GM19035 (cell line): Measurements from ENCODE around the gene WDR75.
"Not testable (repeated sequence)": the region's sequence is repeated elsewhere in the genome, so short reads cannot be mapped to it uniquely, and the experiment has no call there.

ENCODE experiments used
- ATAC-seq: cut with Tn5 transposase; IDR thresholded peaks from one replicate; pipeline ENCODE4 v1.9.1; 2021; ENCODE audit not compliant: unreplicated experiment

The WDR75 gene

GRCh38 chr2:189440947-189441708, at the start of gene WDR75:
Gene WDR75 (plus strand): TSS chr2:189441474. CDS start chr2:189441493, 19 bp downstream.
- peak; percentile 91 for ATAC-seq

- no peak for ATAC-seq
These were observed 47.7 kb upstream of the WDR75 start for GRCh38 chr2:189393440-189394111.

GRCh38 chr2:189394525-189394924, 46.7 kb upstream of the WDR75 start:
- no peak for ATAC-seq

GRCh38 chr2:189402932-189403331, 38.3 kb upstream of the WDR75 start:
- ATAC-seq, result no peak

GRCh38 chr2:189406586-189407233, 34.6 kb upstream of the WDR75 start:
- ATAC-seq, result no peak

GRCh38 chr2:189407281-189408209, 33.7 kb upstream of the WDR75 start:
- ATAC-seq, result no peak

GRCh38 chr2:189408294-189408693, 33.0 kb upstream of the WDR75 start:
- ATAC-seq, result no peak

GRCh38 chr2:189409131-189409530, 32.1 kb upstream of the WDR75 start:
- ATAC-seq, result no peak

GRCh38 chr2:189409647-189410046, 31.6 kb upstream of the WDR75 start:
- no peak for ATAC-seq

GRCh38 chr2:189411860-189412259, 29.4 kb upstream of the WDR75 start:
- ATAC-seq, result no peak

GRCh38 chr2:189412330-189412953, 28.8 kb upstream of the WDR75 start:
- peak; percentile 80 for ATAC-seq

- no peak for ATAC-seq
These were observed 28.0 kb upstream of the WDR75 start for GRCh38 chr2:189413249-189413648.

- ATAC-seq, result no peak
These were observed 19.6 kb upstream of the WDR75 start for GRCh38 chr2:189421644-189422043.

- no peak for ATAC-seq
These were observed 16.3 kb upstream of the WDR75 start for GRCh38 chr2:189424961-189425360.

GRCh38 chr2:189425676-189426075, 15.6 kb upstream of the WDR75 start:
- ATAC-seq, result no peak

- no peak for ATAC-seq
These were observed 14.4 kb upstream of the WDR75 start for GRCh38 chr2:189426886-189427285.

- ATAC-seq, result no peak
These were observed 13.4 kb upstream of the WDR75 start for GRCh38 chr2:189427872-189428271.

GRCh38 chr2:189430448-189430847, 10.8 kb upstream of the WDR75 start:
- not testable (repeated sequence) for ATAC-seq

GRCh38 chr2:189435803-189436202, 5.5 kb upstream of the WDR75 start:
- not testable (repeated sequence) for ATAC-seq

GRCh38 chr2:189437926-189438325, 3.3 kb upstream of the WDR75 start:
- no peak for ATAC-seq
